HG02981 (cell line): ENCODE results near the gene ACTN4.

Source experiments
- ATAC-seq: cut with Tn5 transposase; IDR thresholded peaks from one replicate; pipeline ENCODE4 v1.9.1; 2021; ENCODE audit warnings: mild to moderate bottlenecking, moderate library complexity; ENCODE audit not compliant: unreplicated experiment

The ACTN4 gene

DNA sequence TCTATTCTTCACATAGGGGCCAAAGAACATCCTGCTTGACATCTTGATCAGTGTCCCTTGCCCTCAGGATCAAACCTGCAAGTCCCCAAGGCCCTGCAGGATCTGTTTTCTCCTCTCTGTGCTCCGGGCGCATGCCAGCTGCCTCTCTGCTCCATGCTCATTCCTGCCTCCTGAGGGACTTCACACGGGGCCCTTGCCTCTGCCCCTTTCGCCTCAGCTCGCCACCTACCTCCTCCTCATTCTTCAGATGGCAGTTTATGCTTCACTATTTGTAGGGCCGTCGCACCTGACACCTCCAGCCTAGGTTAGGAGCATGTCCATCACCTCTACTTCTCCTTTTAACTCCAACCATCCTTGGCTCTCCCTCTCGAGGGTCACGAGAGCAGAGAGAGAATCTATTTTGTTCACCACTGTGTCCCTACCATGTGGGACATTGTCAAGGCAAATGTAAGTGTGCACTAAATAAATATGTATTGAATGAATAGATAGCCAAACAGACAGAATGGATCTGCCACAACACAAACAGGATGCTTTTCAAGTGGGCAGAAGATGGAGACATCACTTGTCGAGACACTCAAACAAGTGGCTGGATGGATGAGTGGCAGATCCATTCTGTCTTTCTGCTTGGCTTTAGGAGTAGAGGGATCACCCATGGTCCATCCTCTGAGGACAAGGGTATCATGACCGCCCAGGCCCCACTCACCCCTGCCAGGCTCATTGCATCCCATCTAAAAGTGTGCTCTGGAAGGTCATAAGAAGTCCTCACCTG is 29.6 kb downstream of the ACTN4 start:
- ATAC-seq, result no peak

DNA sequence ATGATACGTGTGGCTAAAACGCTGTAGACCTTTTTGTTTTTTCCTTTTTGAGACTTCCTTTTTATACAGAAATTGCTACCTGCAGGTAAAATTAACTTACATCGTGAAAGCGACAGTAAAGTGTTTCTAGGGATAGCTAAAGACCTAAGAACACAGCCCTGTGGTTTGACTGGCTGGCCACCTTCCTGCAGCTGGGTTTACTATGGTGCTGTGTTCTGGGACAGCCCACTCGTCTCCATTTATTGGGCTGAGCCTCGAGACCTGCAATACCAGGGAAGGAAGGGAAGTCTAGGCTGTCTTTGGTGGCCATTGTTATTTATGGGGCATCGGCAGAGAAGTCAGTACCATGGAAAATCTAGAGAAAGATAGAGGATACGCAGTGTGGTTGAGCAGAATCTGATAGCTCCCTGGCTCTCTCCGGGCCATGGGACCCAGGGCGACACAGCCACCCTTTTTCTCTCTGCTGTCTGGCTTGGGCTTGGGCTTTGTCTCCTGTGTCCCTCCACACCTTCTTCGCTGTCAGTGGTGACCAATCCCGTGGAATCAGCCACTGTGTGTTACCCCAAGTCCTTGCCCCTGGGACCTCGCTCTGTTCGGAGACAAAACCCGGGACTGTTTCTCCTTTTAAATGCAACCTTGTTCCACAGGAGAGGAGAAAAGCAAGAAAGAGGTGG is 30.9 kb downstream of the ACTN4 start:
- no peak for ATAC-seq

DNA sequence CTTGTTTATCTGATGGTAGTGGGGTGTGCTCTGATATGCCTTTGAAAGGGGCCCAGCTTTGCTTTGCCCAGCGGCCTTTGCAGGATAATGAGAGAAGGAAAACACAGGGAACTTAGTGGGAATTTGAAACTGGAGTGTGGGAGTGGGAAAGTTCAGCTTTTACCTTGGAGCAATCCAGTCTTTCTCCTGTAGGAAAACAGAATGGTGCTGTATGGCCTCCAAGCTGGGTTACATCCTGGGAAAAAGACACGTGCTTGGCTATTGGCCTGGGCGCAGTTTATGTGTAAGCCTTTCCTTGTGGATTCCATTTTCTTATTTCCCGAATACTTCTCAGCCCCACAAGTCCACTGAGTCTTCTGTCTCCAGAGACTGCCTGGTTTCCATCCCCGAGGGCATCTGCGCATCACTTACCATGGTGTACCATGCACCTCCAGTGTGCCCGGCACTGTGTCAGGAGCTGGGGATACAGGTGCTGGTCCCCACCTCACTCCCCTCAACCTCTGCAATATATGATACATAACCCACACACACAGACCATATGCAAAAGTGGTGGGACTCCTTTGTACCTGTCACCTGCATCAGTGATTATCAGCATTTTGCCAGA is 31.5 kb downstream of the ACTN4 start:
- no peak for ATAC-seq

DNA sequence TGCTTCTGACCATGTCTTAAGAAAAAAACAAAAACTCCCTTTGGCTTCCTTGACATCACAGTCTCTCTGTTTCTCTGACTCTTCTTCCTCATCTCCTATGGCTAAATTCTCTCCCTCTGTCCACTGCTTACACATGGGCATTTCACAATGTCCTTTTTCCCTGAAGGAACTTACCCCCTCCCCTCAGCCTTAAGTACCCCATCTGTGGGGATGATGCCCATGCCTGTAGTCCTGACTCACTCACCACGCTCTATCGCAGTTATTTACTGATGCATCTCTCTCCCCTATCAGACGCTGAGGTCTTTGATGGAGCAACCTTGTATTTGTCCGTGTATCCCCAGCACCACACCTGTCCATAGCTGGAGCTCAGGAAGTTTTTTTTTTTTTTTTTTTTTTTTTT is 32.4 kb downstream of the ACTN4 start:
- ATAC-seq, result no peak

DNA sequence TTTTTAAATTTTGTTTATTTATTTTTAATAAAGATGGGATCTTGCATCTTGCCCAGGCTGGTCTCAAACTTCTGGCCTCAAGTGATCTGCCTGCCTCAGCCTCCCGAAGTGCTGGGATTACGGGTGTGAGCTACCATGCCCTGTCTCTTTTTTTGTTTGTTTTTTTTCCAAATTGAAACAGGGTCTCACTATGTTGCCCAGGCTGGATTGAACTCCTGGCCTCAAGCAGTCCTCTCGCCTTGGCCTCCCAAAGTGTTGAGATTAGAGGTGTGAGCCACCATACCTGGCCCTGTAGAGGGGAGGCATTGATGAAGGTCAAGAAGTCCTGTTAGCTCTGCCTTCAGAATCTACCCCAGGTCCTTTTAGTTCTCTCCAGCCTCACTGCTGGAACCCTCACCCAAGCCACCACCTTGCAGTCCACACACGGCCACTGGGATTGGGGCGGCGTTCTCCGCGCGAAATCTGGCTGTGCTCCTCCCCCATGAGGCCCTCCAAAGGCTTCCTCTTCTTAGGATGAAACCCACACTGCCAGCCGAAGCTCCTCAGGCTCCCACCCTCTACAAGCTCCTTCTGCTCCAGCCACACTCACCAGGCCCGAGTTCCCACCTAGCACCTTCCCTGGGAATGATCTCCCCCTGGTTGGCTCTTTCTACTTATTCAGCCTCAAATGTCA is 34.9 kb downstream of the ACTN4 start:
- no peak for ATAC-seq

DNA sequence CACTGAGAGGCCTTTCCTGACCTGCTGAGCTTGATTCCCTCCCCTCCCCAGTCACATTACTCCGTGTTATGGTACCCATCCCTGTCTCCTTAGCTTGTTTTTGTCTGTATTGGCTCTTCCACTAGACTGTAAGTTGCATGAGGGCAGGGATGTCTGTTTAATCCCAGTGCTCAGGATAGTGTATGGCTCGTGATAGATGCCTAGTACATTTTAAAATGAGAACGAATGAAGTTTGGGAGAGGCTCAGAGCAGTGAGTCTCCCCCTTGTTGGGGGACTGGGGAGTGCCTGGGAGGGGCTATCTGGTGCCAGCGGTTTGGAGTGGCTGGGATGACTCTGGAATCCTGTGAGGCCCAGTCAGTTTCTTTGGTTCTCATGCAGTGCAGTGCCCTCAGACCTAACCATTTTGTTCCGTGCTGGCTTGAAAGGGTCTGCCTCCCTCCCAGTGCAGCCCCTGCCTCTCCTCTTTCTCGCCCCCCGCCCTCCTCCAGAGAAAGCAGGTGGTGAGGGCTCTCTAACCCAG is 35.5 kb downstream of the ACTN4 start:
- no peak for ATAC-seq

DNA sequence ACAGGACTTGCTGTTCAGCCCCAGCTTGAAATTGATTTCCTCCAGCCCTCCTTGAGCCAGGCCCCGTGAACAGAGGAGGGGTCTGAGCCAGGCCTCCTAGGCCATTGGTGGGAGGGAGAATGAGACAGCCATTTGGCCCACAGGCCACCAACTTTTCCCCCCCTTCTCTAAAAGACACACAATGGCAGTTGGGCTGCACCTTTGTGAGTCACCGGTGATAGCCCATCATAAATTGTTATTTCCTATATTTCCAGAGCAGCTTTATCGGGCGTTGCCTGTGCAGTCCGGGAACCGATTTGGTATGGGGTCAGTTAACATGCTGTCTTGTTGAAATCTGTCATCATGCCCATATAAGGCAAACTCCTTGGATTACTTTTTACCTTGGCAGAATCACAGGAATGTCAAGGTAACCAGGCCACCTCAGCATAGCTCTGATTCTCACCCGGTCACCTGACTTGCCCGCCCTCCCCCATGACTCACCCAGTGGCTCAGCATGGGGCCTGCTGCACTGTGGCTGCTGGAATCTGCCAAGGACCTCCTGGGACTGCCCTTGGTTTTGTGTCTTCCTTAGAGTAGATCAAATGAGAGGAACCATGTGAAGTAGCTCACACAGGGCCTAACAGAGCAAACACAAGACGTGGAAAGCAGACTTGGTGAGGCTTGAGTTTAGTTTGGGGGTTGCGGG is 36.1 kb downstream of the ACTN4 start:
- no peak for ATAC-seq

DNA sequence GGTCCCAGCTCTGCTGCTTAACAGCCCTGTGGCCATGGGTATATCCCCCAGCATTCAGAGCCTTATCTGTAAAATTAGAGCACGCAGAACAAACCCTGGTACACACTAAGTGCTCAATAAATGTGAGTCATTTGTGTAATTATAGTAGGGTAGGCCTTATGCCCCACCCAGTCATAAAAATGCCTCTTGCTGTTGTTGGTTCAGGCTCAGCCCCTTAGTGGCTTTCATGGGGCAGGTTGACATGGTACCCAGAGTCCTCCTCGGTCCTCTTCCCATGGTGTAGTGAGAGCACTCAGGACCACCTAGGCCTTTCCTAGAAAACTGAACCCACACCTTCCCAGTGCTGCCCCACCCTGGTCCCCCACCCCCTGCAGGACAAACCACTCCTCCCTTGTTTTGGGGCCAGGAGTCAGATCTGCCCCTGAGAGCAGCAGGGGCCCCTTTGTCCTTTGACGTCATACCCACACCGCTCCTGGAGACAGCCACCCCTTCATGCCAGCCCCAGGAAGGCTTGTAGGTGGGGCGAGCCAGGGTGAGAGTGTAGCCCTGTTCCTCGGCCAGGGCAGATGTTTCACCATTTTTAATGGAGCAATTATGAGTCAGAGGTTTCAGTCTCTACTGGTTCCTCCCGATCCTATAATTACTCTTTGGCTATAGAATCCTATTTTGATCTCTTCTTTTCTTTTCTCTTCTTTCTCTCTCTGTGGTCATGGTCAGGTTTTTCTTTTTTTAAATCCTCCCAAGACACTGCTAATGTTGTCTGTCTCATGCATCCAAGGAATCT is 36.8 kb downstream of the ACTN4 start:
- ATAC-seq, result no peak

DNA sequence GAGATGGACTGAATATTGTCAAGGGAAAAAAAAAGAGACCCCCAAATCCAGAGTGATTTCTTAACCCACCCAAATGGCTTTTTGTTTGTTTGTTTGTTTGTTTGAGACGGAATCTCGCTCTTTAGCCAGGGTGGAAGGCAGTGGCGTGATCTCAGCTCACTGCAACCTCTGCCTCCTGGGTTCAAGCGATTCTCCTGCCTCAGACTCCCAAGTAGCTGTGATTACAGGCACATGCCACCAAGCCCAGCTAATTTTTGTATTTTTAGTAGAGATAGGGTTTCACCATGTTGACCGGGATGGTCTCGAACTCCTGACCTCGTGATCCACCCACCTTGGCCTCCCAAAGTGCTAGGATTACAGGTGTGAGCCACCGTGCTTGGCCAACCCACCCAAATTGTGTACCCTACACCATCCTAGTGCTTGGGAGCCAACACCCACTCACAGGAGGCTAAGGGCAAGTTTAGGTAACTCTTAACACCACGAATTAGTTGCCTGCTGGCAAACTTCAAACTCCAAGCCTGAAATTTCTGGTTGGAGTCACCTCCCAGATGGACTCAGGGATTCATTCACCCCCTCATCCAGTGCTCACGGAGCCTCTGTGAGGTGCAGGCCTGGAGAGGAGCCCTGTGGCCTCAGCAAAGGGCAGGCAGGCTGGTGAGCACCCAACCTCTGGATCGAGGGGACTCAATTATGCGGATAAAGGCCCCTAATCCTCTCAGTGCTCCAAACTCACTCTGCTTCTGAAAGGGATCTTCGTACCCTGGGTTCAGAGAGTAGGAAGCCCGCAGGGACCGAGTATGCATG is 37.6 kb downstream of the ACTN4 start:
- ATAC-seq, result no peak

DNA sequence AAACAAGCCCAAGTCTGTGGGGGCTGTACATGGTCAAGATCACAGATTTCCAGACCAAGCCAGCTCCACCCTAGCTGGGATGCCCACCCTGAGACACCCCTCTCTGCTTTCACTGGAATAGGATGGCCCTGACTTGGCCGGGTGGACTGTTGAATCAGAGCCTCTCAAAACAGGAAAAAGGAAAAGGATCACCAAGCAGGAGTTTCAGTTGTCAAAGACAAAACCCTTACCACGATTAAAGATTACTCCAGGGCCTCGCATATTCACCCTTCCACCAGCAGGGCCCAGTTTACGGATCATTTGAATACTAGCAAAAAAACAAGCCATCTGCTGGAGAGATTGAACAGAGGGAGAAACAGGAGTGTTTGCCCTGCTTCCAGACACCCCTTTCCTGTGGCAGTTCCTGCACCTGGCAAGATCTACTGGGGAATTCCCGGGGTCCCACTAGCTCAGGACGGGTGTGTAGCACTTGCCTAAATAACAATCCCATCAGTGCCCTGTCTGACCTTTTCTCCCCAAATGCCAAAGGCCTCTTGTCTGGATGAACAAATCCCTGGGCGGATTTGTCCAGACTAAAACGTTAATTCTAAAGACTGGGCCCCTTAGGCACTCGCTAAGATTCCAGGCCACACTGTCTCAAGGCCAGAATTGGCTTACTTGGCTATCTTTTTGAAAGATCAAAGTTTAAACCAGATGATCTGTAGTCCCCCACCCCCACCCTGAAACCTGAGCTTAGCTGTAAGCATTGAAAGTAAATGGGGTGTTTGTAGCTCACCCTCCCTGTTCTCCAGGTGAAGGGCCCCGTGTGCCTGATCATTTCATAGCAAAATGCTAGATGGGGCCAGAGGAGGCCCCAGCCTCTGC is 38.4 kb downstream of the ACTN4 start:
- ATAC-seq, result no peak

DNA sequence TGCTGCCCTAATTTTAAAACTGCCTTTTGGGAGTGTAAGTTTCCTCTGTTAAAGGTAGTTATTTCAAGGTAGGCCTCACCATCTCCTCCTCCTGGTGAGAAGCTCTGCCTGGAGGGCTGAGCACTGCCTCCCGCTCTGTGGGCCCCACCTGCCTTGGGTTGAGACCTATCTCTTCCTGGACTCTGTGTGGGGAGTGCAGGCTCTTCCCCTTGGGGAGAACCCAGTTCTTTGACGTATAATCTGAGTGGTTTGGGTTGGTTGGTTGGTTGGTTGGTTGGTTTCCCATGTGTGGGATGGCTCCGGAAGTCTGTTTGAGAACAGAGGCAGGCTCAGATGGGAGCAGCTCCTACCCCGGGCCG is 39.1 kb downstream of the ACTN4 start:
- ATAC-seq, result peak; percentile 43

DNA sequence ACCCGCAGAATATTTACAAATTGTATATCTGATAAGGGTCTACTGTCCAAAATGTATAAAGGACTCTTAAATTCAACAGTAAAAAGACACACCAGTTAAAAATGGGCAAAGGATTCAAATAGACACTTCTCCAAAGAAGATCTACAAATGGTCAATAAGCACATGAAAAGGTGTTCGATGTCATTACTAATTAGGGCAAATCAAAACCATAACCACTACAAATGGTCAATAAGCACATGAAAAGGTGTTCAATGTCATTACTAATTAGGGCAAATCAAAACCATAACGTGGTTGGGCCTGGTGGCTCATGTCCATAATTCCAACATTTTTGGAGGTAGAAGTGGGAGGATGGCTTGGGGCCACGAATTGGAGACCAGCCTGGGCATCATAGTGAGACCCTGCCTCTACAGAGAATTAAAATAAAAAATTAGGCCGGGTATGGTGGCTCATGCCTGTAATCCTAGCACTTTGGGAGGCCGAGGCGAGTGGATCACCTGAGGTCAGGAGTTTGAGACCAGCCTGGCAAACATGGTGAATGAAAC is 40.5 kb downstream of the ACTN4 start:
- ATAC-seq, result no peak

DNA sequence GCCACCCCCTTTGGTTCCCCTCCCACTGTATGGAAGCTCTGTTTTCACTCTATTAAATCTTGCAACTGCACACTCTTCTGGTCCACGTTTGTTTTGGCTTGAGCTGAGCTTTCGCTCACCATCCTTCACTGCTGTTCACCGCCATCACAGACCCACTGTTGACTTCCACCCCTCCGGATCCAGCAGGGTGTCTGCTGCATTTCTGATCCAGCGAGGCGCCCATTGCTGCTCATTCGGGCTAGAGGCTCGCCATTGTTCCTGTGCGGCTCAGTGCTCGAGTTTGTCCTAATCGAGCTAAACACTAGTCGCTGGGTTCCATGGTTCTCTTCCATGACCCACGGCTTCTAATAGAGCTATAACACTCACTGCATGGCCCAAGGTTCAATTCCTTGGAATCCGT is 42.7 kb downstream of the ACTN4 start:
- ATAC-seq, result no peak

DNA sequence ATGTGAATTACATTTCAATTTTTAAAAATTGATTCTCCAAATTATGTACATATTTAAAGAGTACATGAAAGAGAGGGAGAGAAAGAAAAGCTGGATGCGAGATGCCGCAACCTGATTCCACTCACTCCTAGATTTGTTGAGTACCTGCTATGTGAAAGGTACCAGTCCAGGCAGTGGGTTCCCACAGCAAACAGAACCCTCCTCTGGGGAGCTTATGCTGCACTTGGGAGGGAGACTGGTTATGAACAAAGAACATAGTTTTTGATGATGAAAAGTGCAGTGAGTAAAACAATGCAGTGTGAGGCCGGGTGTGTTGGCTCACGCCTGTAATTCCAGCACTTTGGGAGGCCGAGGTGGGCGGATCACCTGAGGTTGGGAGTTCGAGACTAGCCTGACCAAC is 43.4 kb downstream of the ACTN4 start:
- no peak for ATAC-seq

DNA sequence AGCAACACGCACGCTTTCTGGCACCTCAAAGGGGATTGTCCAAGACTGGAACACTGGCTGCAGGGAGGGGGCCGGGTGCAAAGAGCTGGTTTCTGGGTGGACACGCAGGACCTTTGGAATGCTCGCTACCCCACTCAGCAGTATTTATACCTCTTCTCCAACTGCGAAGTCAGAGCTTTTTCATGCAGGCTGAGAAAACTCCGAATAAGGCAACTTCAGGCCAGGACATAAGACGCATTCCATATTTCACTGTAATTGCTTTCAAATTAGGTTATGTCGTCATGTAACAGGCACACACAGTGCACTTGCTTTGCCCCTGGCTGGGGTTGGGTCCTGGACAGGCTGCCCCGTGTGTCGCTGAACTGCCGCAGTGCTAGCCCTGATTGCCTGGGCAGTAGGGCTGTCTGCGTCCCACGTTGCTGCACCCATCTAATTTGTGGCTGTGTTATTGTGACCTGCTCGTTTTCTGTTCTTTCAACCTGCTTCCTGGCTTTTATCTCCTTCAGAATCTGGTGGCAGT is 44.5 kb downstream of the ACTN4 start:
- no peak for ATAC-seq

DNA sequence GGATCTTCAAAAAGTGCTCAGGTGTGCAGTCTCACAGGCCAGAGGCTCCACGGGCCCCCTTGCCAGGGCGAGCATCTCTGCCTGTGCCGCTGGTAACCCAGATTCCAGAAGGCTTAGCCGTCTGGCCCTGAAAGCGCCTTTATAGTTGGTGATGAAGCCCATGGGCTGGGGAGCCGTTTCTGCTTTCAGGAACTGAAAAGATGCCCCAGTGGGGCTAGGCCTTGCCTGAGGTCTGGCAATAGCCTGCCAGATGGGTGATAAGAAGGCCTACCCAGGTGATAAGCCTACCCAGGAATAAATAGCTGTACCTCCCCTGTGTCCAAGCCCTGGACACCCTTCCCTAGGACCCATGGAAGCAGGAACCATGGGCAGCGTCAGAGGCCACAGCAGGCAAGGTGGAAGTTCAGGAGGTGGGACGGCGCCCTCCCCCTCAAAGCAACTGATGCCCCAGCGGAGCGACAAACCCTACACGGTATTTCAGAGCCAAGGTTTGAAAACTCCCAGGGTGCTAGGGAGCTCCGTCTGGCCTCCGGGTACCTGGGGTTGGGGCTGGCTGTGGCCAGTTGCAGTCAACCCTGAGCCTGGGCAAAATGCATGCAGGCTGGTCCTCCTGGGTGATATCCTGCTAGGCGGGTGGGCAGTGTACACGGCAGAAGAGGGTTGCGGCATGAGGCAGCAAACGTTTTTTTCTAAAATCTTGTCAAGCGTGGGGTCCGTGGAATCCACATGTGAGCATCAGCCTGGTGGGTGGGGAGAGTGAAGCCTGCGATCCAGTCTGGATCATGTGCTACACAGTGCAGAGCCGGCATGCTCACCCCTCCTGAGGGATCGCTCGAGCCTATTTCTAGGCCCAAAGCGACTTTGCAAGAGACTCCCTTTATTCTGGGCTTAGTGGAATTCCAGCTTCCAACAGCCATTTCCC is 45.3 kb downstream of the ACTN4 start:
- ATAC-seq, result no peak
